ENCODE data around the gene SLC5A11.
"Not testable (repeated sequence)": the region's sequence is repeated elsewhere in the genome, so short reads cannot be mapped to it uniquely, and the experiment has no call there.

Gene SLC5A11

DNA sequence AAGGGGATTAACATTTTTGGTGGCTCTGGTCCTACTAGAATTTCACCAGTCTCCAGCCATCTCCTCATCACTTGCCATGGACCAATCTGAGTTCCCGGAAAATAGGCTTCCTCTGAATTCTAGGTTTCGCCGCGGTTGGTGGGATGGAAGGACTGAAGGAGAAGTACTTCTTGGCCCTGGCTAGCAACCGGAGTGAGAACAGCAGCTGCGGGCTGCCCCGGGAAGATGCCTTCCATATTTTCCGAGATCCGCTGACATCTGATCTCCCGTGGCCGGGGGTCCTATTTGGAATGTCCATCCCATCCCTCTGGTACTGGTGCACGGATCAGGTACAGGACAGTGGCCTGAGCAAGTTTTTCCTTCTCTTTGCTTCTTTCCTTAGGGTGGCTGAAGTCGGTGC lies 45.0 kb downstream of the SLC5A11 start:
- no peak overlapping the region for H3K4me3 ChIP-seq (replicated peaks; ENCODE audit: low read depth, low read length)
- TF ChIP-seq CTCF (IDR thresholded peaks at IDR 0.05; ENCODE audit: low read depth, low read length, missing control alignments): no peak
- DNase-seq (ENCODE audit: extremely low read depth, low read depth): no peak

GRCh38 chr16:24896439-24896838 lies 50.7 kb downstream of the SLC5A11 start:
- no peak for TF ChIP-seq CTCF (IDR thresholded peaks at IDR 0.05; ENCODE audit: low read depth, low read length, missing control alignments)
- H3K4me3 ChIP-seq (replicated peaks; ENCODE audit: low read depth, low read length): no peak overlapping the region
- no peak for DNase-seq (ENCODE audit: extremely low read depth, low read depth)

DNA sequence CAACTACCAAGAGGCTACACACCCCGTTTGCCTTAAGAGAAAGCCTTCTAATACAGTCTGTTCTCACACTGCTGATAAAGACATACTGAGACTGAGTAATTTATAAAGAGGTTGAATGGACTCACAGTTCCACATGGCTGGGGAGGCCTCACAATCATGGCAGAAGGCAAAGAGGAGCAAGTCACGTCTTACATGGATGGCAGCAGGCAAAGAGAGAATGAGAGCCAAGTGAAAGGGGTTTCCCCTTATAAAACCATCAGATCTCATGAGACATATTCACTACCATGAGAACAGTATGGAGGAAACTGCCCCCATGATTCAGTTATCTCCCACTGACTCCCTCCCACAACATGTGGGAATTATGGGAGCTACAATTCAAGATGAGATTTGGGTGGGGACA lies 51.8 kb downstream of the SLC5A11 start:
- DNase-seq (ENCODE audit: extremely low read depth, low read depth); H3K4me3 ChIP-seq (replicated peaks; ENCODE audit: low read depth, low read length): not testable (repeated sequence)

DNA sequence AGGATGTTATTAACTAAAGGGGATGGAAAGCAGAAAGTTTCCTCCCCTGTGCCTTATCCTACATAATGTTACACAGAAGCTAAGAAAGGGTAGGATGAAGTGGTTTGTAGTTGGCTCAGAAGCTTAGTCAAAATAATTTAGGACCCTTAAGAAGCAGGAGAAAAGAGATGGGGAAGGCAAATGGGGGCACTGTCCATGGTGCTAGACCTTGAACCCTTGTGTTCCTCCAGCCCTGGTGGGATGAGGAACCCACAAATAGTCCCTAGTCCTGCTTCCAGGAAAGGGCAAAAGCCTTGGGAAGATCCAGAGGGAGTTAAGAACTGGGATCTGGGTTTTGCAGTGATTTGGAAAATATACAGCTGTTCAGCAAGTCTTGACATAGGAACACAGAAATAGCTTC lies 54.5 kb downstream of the SLC5A11 start:
- no peak for TF ChIP-seq CTCF (IDR thresholded peaks at IDR 0.05; ENCODE audit: low read depth, low read length, missing control alignments)
- H3K4me3 ChIP-seq (replicated peaks; ENCODE audit: low read depth, low read length): no peak overlapping the region
- no peak for DNase-seq (ENCODE audit: extremely low read depth, low read depth)

GRCh38 chr16:24906199-24906808 lies 60.5 kb downstream of the SLC5A11 start:
- no peak for TF ChIP-seq CTCF (IDR thresholded peaks at IDR 0.05; ENCODE audit: low read depth, low read length, missing control alignments)

DNA sequence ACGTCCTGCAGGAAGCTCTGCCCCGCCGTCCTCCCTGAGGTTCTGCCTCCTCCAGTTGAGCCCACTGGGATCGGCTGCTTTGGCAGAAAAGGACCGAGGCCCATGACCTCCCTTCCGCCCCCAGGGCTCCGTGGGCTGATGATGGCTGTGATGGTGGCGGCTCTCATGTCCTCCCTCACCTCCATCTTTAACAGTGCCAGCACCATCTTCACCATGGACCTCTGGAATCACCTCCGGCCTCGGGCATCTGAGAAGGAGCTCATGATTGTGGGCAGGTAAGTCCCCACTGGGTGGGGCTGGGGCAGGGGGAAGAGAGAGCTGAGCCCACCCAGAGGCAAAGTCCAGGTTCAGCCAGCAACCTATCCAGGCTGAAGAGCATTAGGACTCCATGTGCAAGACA lies 61.1 kb downstream of the SLC5A11 start:
- TF ChIP-seq CTCF (IDR thresholded peaks at IDR 0.05; ENCODE audit: low read depth, low read length, missing control alignments): no peak
- no peak for DNase-seq (ENCODE audit: extremely low read depth, low read depth)
- no peak overlapping the region for H3K4me3 ChIP-seq (replicated peaks; ENCODE audit: low read depth, low read length)

More at GRCh38 chr16:24906199-24906808, 60.5 kb downstream of the SLC5A11 start:
- no peak overlapping the region for H3K4me3 ChIP-seq (replicated peaks; ENCODE audit: low read depth, low read length)
- DNase-seq (ENCODE audit: extremely low read depth, low read depth): peak; percentile 4

GRCh38 chr16:24908716-24909115 lies 63.0 kb downstream of the SLC5A11 start:
- H3K4me3 ChIP-seq (replicated peaks; ENCODE audit: low read depth, low read length): no peak overlapping the region
- TF ChIP-seq CTCF (IDR thresholded peaks at IDR 0.05; ENCODE audit: low read depth, low read length, missing control alignments): no peak
- DNase-seq (ENCODE audit: extremely low read depth, low read depth): no peak

Data from HFF-Myc (cell line).